Keratinocyte (primary cell): ENCODE data around the gene LRRC4. TPM values are rescaled to one million over a fixed set of nuclear protein-coding genes. Genes with fewer than 3 reads are reported as not detected.
A peak's percentile ranks its signal among the peaks of the same experiment; 100 is the strongest.

Source experiments
- DNase-seq: peaks from one replicate; pipeline ENCODE4 v3.0.0-alpha.2; 2011; ENCODE audit warnings: low read depth, missing footprints, low spot score
- FAIRE-seq: peaks from 2 replicates; lab custom pipeline; 2011; peaks lifted over from hg19 to GRCh38; lab: Jason Lieb, UNC
- H2AFZ ChIP-seq: 2 replicates; pipeline ENCODE4 v1.6.0; 2012; ENCODE audit warnings: low read length, control low read depth, inconsistent platforms; ENCODE audit not compliant: control insufficient read depth
- H3K27ac ChIP-seq: 2 replicates; pipeline ENCODE4 v1.5.1; 2011; ENCODE audit warnings: low read length; ENCODE audit not compliant: control insufficient read depth, insufficient read depth
- H3K27me3 ChIP-seq: 3 replicates; pipeline ENCODE4 v1.6.0; 2011; ENCODE audit warnings: low read length; ENCODE audit not compliant: control insufficient read depth, insufficient read depth; ENCODE audit errors: extremely low read depth
- H3K36me3 ChIP-seq, 2 experiments: 2 replicates in 1 of 2; 3 replicates in 1 of 2; pipeline ENCODE4 v1.5.1; 2011; ENCODE audit warnings: low read length in 2 of 2, mild to moderate bottlenecking in 1 of 2; ENCODE audit not compliant: control insufficient read depth in 2 of 2, insufficient read depth in 2 of 2; ENCODE audit errors: extremely low read depth in 1 of 2
- H3K4me1 ChIP-seq: 3 replicates; pipeline ENCODE4 v1.5.1; 2011; ENCODE audit warnings: low read length; ENCODE audit not compliant: control insufficient read depth, insufficient read depth; ENCODE audit errors: extremely low read depth
- H3K4me2 ChIP-seq: 3 replicates; pipeline ENCODE4 v1.6.0; 2011; ENCODE audit warnings: low read depth, low read length; ENCODE audit not compliant: control insufficient read depth, insufficient read depth; ENCODE audit errors: extremely low read depth
- H3K4me3 ChIP-seq, 3 experiments: fragments of 200-600 bp in 1 of 3; sonication (generic) in 1 of 3; 2 replicates in 2 of 3; 3 replicates in 1 of 3; pipeline ENCODE4 v1.5.1; 2011 to 2016; ENCODE audit warnings: low read length in 3 of 3, mild to moderate bottlenecking in 3 of 3, control low read depth in 2 of 3, inconsistent platforms in 1 of 3, low read depth in 1 of 3, mixed read lengths in 1 of 3, mixed run types in 1 of 3, moderate library complexity in 1 of 3; ENCODE audit not compliant: control insufficient read depth in 2 of 3, insufficient read depth in 2 of 3; ENCODE audit errors: extremely low read depth in 1 of 3
- H3K79me2 ChIP-seq: 2 replicates; pipeline ENCODE4 v1.6.0; 2012; ENCODE audit warnings: low read length; ENCODE audit not compliant: control insufficient read depth, insufficient read depth
- H3K9ac ChIP-seq: 3 replicates; pipeline ENCODE4 v1.6.0; 2011; ENCODE audit warnings: low read length; ENCODE audit not compliant: control insufficient read depth, insufficient read depth; ENCODE audit errors: extremely low read depth
- H3K9me1 ChIP-seq: 3 replicates; pipeline ENCODE4 v1.6.0; 2011; ENCODE audit warnings: low read length; ENCODE audit not compliant: control insufficient read depth, insufficient read depth; ENCODE audit errors: extremely low read depth
- H3K9me3 ChIP-seq: 2 replicates; pipeline ENCODE4 v1.5.1; 2012; ENCODE audit warnings: low read depth, low read length; ENCODE audit not compliant: control insufficient read depth
- H4K20me1 ChIP-seq: 3 replicates; pipeline ENCODE4 v1.6.0; 2011; ENCODE audit warnings: low read length; ENCODE audit not compliant: control insufficient read depth, insufficient read depth; ENCODE audit errors: extremely low read depth
- EZH2 ChIP-seq: IDR thresholded peaks from one replicate; pipeline ENCODE4 v1.6.1; 2012; ENCODE audit warnings: inconsistent platforms, mild to moderate bottlenecking, low read length, moderate library complexity
- dilution Hi-C: fragments of 300-500 bp; cut with MboI; formaldehyde crosslinking; loops from one replicate; pipeline ENCODE4 v1.7.0; 2020; ENCODE audit warnings: low sequenced_read_pairs; ENCODE audit not compliant: extremely low pct_ligation_motif_present
- polyA plus RNA-seq, 5 experiments: library from polyadenylated mRNA; depleted of rRNA in 3 of 5; stranded (reverse) in 3 of 5; stranded (forward) in 1 of 5; unstranded in 1 of 5; fragments of >200 nt; gene quantifications; 1 replicate in 1 of 5; 2 replicates in 3 of 5; 3 replicates in 1 of 5; pipeline versions ENCODE4 v1.2.1 to v1.2.3, GENCODE V29; 2011 to 2012; ENCODE audit warnings: missing spikeins in 2 of 5, low read depth in 1 of 5, low replicate concordance in 1 of 5
- TF ChIP-seq, protein P1 (sequence below), 3 experiments: IDR thresholded peaks in 1 of 3; conservative IDR thresholded peaks in 1 of 3; optimal IDR thresholded peaks in 1 of 3; 2 replicates in 2 of 3; 3 replicates in 1 of 3; pipeline versions ENCODE3 to v1.5.1; 2011; ENCODE audit warnings: low read length in 3 of 3, mild to moderate bottlenecking in 3 of 3, moderate library complexity in 2 of 3, control low read depth in 1 of 3, inconsistent platforms in 1 of 3; ENCODE audit not compliant: insufficient read depth in 2 of 3; ENCODE audit errors: extremely low read depth in 1 of 3

The LRRC4 gene
- polyA plus RNA-seq, 1 donor (not counting 4 experiments of a cell fraction or from before 2014, with no cell fraction given) = 0.07 TPM

DNA sequence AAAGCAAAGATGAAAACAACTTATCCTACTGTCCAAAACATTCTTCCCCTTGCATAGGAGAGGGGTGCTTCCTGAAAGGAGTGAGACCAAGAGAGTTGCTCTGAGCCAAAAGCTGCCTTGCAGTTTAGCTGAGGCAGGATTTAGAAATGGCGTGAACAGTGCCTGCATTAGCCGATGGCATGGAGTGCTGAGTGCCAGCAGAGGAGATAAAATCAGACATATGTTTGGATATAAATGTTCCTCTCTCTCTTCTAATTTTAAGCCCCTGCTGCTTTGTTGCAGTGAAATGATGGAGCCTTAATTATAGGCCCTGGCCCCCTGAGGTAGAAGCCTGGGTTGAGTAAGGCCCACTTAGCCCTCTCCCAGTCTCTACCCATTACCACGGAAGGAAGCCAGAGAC, 7.1 kb downstream of the LRRC4 start:
- H3K9me1 ChIP-seq = no peaks in the 10 kb centered on the region
- no peaks in the 10 kb centered on the region for H3K9me3 ChIP-seq
- no peaks in the 10 kb centered on the region for H3K27me3 ChIP-seq
- no peak overlapping the region for H2AFZ ChIP-seq
- no peaks in the 10 kb centered on the region for H4K20me1 ChIP-seq
- H3K9ac ChIP-seq = no peak overlapping the region
- H3K4me2 ChIP-seq = no peak overlapping the region
- DNase-seq (no peak), FAIRE-seq (no peak)
- peaks cover 35% of the 10 kb centered on the region for H3K4me1 ChIP-seq
- peaks cover 2% of the 10 kb centered on the region for H3K79me2 ChIP-seq
- no peak overlapping the region for H3K27ac ChIP-seq
- H3K4me3 ChIP-seq = no peak overlapping the region
- TF ChIP-seq EZH2 = no peak
- TF ChIP-seq, protein P1, sequence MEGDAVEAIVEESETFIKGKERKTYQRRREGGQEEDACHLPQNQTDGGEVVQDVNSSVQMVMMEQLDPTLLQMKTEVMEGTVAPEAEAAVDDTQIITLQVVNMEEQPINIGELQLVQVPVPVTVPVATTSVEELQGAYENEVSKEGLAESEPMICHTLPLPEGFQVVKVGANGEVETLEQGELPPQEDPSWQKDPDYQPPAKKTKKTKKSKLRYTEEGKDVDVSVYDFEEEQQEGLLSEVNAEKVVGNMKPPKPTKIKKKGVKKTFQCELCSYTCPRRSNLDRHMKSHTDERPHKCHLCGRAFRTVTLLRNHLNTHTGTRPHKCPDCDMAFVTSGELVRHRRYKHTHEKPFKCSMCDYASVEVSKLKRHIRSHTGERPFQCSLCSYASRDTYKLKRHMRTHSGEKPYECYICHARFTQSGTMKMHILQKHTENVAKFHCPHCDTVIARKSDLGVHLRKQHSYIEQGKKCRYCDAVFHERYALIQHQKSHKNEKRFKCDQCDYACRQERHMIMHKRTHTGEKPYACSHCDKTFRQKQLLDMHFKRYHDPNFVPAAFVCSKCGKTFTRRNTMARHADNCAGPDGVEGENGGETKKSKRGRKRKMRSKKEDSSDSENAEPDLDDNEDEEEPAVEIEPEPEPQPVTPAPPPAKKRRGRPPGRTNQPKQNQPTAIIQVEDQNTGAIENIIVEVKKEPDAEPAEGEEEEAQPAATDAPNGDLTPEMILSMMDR (optimal IDR thresholded peaks at IDR 0.05 in 1 of 3, IDR thresholded peaks at IDR 0.05 in 1 of 3, conservative IDR thresholded peaks at IDR 0.05 in 1 of 3; ENCODE audit: extremely low read depth in 1 of 3, insufficient read depth in 2 of 3, low read length in 3 of 3) = no peak
- dilution Hi-C loops = no loop called here
- H3K36me3 ChIP-seq = peaks cover 5 to 15% of the 10 kb centered on the region in 2 experiments

- no peaks in the 10 kb centered on the region for H3K9me1 ChIP-seq
- H2AFZ ChIP-seq = no peak overlapping the region
- H3K9me3 ChIP-seq = no peaks in the 10 kb centered on the region
- H3K27ac ChIP-seq = peak overlapping the region; percentile 47
- H3K4me3 ChIP-seq = no peak overlapping the region
- no peaks in the 10 kb centered on the region for H3K79me2 ChIP-seq
- H3K4me1 ChIP-seq = peaks cover 35% of the 10 kb centered on the region
- H3K4me2 ChIP-seq = peak overlapping the region; percentile 49
- peaks cover 7 to 13% of the 10 kb centered on the region in 2 experiments for H3K36me3 ChIP-seq
- dilution Hi-C loops = no loop called here
- no peaks in the 10 kb centered on the region for H4K20me1 ChIP-seq
- DNase-seq = no peak
- peak overlapping the region; percentile 15 for H3K9ac ChIP-seq
- no peak for TF ChIP-seq EZH2
- TF ChIP-seq, protein P1 (optimal IDR thresholded peaks at IDR 0.05 in 1 of 3, IDR thresholded peaks at IDR 0.05 in 1 of 3, conservative IDR thresholded peaks at IDR 0.05 in 1 of 3; ENCODE audit: extremely low read depth in 1 of 3, insufficient read depth in 2 of 3, low read length in 3 of 3) = no peak
- no peaks in the 10 kb centered on the region for H3K27me3 ChIP-seq
- FAIRE-seq = no peak
These were observed 8.4 kb downstream of the LRRC4 start for GRCh38 chr7:128022631-128023532.
